Fibroblast of lung (primary cell): ENCODE results near the gene ZNF593OS.

Experiments used
- EZH2 ChIP-seq: IDR thresholded peaks from 2 replicates; pipeline ENCODE4 v1.5.1; 2012; ENCODE audit warnings: low read length, control low read depth, mild to moderate bottlenecking; ENCODE audit errors: missing control alignments
- TF ChIP-seq, protein P1 (sequence below), 2 donors: IDR thresholded peaks in 1 of 2; conservative IDR thresholded peaks in 1 of 2; 1 replicate in 1 of 2; 2 replicates in 1 of 2; pipeline ENCODE4 v1.5.1; 2011 to 2012; ENCODE audit warnings: low read length in 2 of 2, control low read depth in 1 of 2, inconsistent platforms in 1 of 2, low read depth in 1 of 2, mild to moderate bottlenecking in 1 of 2

DNA sequence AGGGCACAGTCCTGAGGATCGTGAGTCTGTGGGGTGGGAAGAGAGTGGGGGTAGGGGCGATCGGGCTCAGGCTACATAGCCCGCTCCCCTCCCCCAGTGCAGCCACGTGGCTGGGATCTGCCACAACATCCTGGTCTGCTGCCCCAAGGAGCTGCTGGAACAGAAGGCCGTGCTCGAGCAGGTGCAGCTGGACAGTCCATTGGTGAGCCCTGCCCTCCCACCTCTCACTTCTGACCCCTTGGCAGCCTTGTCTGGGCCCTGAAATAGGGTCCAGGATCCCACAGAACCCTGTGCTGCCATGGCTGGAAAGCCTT lies 10.7 kb upstream of the ZNF593OS start:
- TF ChIP-seq, protein P1, sequence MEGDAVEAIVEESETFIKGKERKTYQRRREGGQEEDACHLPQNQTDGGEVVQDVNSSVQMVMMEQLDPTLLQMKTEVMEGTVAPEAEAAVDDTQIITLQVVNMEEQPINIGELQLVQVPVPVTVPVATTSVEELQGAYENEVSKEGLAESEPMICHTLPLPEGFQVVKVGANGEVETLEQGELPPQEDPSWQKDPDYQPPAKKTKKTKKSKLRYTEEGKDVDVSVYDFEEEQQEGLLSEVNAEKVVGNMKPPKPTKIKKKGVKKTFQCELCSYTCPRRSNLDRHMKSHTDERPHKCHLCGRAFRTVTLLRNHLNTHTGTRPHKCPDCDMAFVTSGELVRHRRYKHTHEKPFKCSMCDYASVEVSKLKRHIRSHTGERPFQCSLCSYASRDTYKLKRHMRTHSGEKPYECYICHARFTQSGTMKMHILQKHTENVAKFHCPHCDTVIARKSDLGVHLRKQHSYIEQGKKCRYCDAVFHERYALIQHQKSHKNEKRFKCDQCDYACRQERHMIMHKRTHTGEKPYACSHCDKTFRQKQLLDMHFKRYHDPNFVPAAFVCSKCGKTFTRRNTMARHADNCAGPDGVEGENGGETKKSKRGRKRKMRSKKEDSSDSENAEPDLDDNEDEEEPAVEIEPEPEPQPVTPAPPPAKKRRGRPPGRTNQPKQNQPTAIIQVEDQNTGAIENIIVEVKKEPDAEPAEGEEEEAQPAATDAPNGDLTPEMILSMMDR (conservative IDR thresholded peaks at IDR 0.05 in 1 of 2, IDR thresholded peaks at IDR 0.05 in 1 of 2; ENCODE audit: low read depth in 1 of 2, low read length in 2 of 2): no peak
- no peak for TF ChIP-seq EZH2
